ENCODE data around the gene LSAMP. TPM values are rescaled to one million over a fixed set of nuclear protein-coding genes. Genes with fewer than 3 reads are reported as not detected.

The LSAMP gene
- total and polyA plus RNA-seq, 9 of the 15 experiments (the other 6 are each of a cell fraction or from before 2014, with no cell fraction given), result 0.09 to 0.11 TPM; not detected in 7

DNA sequence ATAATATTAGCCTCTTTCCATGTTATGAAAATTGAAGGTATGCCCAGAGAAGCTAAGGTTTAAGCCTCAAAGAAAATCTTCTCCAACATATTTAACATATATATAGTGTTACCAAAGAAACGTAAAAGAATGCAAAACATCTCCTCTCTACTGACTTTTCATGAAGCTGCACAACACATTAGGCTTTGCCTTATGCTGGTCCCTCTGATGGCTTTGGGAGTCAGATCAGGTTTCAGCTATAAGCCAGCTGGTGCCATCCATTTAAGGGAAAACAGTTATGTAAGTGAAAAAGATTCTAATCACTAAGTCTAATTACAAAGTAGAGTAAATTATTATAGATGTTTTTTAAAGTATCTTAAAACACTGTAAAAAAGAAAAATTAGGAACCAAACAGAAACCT, 410.5 kb downstream of the LSAMP start:
- no peak for DNase-seq (ENCODE audit: extremely low read depth in 1 of 4, low spot score in 3 of 4)
- no peak for ATAC-seq
- FAIRE-seq, result no peak
- no peak overlapping the region for H3K4me3 ChIP-seq
- H3K36me3 ChIP-seq (ENCODE audit: control insufficient read depth, insufficient read depth, low read length), result peaks cover 2% of the 10 kb centered on the region; the same call in 1 of the 3 replicates
- intact Hi-C loops (cut with micrococcal nuclease), result no loop called here
- ChIA-PET POLR2A (interaction anchor here (0.6 kb wide), 1 partner anchor 32 kb away, joined by 3 read pairs; no protein-coding TSS in a partner anchor), CTCF (ENCODE audit: low intra/inter-chr PET ratio) (no interaction called here)
- no TSS peak for BruUV-seq (replicated peaks)
- 30% methylated on average over 1 of the region's 1 CpG for WGBS (ENCODE audit: insufficient coverage, low coverage, missing lambda C conversion rate)
- H4K20me1 ChIP-seq (replicated peaks; ENCODE audit: control insufficient read depth, insufficient read depth, low read length), result no peaks in the 10 kb centered on the region
- no peaks in the 10 kb centered on the region for H3K79me2 ChIP-seq (ENCODE audit: control insufficient read depth, insufficient read depth, low read length)
- no peaks in the 10 kb centered on the region for H3K27me3 ChIP-seq (ENCODE audit: control insufficient read depth in 2 of 2, insufficient read depth in 2 of 2, low read length in 2 of 2)
- no peaks in the 10 kb centered on the region for H3K9me1 ChIP-seq (ENCODE audit: control insufficient read depth, insufficient read depth, low read length)
- in situ Hi-C loops (cut with MboI), result no loop called here
- peaks cover 0 to 31% of the 10 kb centered on the region in 2 experiments; a peak in 2 of 5 replicates for H3K4me1 ChIP-seq (replicated peaks in 1 of 2; ENCODE audit: control insufficient read depth in 2 of 2, insufficient read depth in 2 of 2, low read length in 2 of 2)
- H3K9me3 ChIP-seq (replicated peaks; ENCODE audit: control insufficient read depth, insufficient read depth, low read depth, low read length), result no peaks in the 10 kb centered on the region
- no peak overlapping the region for H3K4me2 ChIP-seq (ENCODE audit: insufficient read depth, low read length)
- H2AFZ ChIP-seq (ENCODE audit: low read depth, low read length), result peak overlapping the region; percentile 89
- H3K27ac ChIP-seq (ENCODE audit: extremely low read depth, low read depth, low read length), result no peak overlapping the region
- no peak overlapping the region for H3K9ac ChIP-seq (ENCODE audit: insufficient read depth in 1 of 2, low read depth in 2 of 2, low read length in 2 of 2)
- TF ChIP-seq NFYB (IDR thresholded peaks at IDR 0.05; ENCODE audit: extremely low read depth, insufficient read length), result no peak
- no peak for TF ChIP-seq TBP (optimal IDR thresholded peaks at IDR 0.05; ENCODE audit: low read depth, low read length)
- no peak for TF ChIP-seq ZNF696 (CRISPR knock-in tag; conservative IDR thresholded peaks at IDR 0.05)
- TF ChIP-seq SRSF1 (IDR thresholded peaks at IDR 0.05; ENCODE audit: low read depth, low read length), result no peak
- TF ChIP-seq IFI16 (CRISPR knock-in tag; IDR thresholded peaks at IDR 0.05), result no peak
- TF ChIP-seq, protein P1, sequence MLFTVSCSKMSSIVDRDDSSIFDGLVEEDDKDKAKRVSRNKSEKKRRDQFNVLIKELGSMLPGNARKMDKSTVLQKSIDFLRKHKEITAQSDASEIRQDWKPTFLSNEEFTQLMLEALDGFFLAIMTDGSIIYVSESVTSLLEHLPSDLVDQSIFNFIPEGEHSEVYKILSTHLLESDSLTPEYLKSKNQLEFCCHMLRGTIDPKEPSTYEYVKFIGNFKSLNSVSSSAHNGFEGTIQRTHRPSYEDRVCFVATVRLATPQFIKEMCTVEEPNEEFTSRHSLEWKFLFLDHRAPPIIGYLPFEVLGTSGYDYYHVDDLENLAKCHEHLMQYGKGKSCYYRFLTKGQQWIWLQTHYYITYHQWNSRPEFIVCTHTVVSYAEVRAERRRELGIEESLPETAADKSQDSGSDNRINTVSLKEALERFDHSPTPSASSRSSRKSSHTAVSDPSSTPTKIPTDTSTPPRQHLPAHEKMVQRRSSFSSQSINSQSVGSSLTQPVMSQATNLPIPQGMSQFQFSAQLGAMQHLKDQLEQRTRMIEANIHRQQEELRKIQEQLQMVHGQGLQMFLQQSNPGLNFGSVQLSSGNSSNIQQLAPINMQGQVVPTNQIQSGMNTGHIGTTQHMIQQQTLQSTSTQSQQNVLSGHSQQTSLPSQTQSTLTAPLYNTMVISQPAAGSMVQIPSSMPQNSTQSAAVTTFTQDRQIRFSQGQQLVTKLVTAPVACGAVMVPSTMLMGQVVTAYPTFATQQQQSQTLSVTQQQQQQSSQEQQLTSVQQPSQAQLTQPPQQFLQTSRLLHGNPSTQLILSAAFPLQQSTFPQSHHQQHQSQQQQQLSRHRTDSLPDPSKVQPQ (CRISPR knock-in tag; IDR thresholded peaks at IDR 0.05; ENCODE audit: borderline replicate concordance), result no peak
- TF ChIP-seq HMG20B (CRISPR knock-in tag; IDR thresholded peaks at IDR 0.05), result no peak
- no peak for TF ChIP-seq SUPT5H (IDR thresholded peaks at IDR 0.05)
- TF ChIP-seq, protein P2, sequence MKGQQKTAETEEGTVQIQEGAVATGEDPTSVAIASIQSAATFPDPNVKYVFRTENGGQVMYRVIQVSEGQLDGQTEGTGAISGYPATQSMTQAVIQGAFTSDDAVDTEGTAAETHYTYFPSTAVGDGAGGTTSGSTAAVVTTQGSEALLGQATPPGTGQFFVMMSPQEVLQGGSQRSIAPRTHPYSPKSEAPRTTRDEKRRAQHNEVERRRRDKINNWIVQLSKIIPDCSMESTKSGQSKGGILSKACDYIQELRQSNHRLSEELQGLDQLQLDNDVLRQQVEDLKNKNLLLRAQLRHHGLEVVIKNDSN (CRISPR knock-in tag; IDR thresholded peaks at IDR 0.05), result no peak
- TF ChIP-seq SREBF1 (IDR thresholded peaks at IDR 0.05; ENCODE audit: borderline replicate concordance, low read depth, low read length), result no peak
- TF ChIP-seq, protein P3, sequence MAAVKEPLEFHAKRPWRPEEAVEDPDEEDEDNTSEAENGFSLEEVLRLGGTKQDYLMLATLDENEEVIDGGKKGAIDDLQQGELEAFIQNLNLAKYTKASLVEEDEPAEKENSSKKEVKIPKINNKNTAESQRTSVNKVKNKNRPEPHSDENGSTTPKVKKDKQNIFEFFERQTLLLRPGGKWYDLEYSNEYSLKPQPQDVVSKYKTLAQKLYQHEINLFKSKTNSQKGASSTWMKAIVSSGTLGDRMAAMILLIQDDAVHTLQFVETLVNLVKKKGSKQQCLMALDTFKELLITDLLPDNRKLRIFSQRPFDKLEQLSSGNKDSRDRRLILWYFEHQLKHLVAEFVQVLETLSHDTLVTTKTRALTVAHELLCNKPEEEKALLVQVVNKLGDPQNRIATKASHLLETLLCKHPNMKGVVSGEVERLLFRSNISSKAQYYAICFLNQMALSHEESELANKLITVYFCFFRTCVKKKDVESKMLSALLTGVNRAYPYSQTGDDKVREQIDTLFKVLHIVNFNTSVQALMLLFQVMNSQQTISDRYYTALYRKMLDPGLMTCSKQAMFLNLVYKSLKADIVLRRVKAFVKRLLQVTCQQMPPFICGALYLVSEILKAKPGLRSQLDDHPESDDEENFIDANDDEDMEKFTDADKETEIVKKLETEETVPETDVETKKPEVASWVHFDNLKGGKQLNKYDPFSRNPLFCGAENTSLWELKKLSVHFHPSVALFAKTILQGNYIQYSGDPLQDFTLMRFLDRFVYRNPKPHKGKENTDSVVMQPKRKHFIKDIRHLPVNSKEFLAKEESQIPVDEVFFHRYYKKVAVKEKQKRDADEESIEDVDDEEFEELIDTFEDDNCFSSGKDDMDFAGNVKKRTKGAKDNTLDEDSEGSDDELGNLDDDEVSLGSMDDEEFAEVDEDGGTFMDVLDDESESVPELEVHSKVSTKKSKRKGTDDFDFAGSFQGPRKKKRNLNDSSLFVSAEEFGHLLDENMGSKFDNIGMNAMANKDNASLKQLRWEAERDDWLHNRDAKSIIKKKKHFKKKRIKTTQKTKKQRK (IDR thresholded peaks at IDR 0.05; ENCODE audit: borderline replicate concordance, low read depth, low read length), result no peak
- no peak for TF ChIP-seq HOXB6 (CRISPR knock-in tag; IDR thresholded peaks at IDR 0.05; ENCODE audit: borderline replicate concordance)
